NCI-H82 (cell line): ENCODE data around the gene AGPAT2.

Source experiments
- DNase-seq: peaks from one replicate; lab custom pipeline; 2025; lab: John Stamatoyannopoulos, UW

Gene AGPAT2

DNA sequence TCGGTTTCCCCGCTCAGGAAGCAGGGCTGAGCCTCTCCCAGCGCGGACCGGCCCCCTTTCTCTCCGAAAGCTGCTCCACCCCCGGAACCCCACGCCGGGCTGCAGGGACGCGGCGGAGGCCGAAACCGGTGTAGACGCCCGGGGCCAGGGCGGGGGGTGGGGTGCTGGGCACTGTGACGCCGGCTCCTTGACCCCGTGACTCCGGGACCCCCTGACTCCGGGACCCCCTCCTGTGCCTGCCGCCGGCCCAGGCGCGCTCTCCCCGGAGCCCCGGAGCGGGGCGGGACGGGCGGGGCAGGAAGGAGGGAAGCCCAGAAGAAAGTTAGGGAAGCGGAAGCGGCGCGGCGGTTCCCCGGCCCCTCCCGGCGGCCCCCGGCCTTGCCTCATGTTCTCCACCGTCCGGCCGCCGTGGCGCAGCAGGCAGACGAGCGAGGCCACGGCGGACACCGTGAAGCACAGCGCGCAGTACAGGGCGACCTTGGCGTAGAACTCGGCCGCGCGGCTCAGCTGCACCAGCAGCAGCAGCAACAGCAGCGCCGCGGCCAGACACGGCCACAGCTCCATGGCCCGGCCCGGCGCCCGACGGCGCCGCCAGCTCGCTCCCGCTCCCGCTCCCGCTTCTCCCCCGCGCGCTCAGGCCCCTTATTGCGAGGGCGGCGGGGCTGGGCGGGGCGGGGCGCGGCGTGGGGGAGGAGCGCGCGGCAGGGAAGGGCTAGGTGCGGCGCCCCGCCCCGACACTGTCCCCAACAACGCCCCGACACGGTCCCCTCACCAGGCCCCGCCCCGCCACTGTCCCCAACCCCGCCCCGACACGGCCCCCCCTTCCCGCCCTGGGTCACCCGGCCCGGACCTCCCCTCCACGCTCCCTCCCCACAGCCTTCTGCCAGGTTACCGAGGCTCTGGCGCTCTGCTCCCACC lies at the start of gene AGPAT2:
Gene AGPAT2, minus strand, starts transcription at position 664 of the 918 bp plus-strand sequence. Its CDS starts 100 bp downstream, at position 564.
- peak; percentile 83 for DNase-seq

DNA sequence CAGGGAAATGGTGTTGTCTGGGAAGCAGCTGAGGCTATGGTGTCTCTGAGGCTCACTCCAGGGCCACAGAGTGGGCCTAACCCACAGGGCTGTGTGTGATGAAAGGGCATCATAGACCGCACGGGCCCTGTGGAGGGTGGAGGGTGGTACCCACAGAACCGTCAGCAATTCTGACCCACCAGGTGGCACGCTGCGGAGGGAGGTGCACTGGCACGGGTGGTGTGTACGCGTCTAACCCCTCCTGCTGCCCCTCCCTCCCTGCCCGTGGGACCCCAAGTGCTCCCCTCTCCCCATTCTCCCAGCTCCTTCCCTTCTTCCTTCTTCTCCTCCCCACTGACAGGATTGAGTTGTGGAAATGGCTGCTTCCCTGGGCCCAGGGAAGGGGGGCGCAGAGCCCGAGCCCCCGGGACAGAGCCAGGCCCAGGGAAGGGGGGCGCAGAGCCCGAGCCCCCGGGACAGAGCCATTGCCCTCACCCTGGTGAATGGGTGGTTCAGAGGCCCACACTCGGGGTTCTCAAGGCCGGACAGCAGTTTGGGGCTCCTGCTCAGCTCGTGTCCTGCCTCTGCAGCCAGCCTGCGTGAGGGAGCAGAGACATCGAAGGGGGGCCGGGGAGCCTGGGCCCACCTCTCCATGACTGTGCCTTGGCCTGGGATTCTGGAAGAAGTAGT lies 48.7 kb upstream of the AGPAT2 start:
- DNase-seq: no peak

DNA sequence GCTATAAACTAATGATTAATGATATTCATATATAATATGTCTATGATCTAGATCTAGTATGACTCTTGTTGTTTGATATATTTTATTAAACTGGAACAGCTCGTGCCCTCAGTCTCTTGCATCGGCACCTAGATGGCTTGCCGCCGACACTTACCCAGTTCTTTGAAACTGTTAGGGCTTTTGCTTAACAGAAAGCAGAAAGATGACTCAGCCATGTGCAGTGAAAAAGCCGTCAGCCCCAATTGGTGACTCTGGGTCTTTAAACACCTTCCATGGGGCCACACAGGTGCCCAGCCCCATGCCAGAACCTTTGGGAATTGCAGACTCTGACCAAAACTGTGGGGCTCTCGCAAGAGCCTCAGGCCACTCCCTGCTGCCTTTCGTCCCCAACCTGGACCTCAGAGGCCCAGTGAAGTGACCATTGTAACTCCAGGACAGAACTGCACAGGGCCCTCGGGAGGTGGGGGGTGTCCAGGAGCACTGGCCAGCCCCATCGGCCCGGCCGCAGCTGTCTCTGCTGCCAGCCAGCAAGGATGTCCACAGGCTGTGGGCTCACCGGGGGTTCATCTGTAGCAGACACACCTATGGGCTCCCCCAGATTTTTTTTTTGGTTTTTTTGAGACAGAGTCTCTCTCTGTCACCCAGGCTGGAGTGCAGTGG lies 47.7 kb upstream of the AGPAT2 start:
- no peak for DNase-seq

DNA sequence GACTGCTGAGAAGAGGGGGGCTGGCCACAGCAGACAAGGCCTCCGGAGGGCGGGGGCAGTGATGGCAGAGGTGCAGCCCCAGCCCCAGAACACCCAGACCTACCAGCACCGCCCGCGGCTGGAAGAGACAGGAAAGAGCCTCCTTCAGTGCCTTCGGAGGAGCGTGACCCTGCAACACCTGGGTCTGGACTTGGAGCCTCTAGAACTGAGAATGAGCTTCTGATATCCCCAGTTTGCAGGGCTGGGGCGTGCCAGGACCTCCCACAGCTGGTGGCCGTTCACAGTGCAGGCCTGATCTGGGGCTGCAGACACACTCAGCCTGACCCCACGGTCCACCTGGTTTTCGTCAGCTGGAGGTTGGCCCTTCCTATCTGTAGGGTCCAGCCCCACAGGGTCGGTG lies 46.4 kb upstream of the AGPAT2 start:
- DNase-seq: no peak

DNA sequence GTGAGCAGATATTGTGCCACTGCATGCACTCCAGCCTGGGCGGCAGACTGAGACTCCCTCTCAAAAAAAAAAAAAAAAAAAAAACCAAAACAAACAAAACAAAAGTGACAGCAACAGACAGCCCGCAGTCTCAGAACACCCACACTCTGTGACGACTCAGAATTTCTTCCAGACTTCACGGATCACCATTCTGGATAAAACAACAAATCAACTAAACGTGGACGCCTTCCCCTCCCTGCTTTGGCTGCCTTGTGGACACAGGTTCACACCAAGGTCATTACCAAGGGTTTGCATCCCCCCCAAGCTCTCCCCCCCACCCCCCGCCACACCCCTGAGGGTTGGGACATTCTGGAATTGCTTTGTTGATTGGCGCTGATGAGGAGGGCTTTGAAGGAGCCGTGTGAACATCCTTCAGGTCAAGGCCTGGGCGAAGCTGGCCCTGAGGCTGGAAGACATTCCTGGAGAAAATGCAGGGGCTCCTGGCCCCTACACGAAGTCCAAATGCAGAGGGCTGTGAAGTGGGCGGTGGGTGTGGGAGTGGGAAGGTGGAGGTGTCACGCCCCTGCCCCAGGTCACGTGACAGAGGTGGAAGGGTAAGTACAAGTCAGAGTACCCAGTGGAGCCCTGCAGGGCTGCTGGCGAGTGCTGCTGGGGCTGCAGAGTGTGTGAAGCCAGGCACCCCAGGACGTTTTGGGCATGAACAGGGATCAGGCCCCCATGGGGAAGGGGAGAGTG lies 45.4 kb upstream of the AGPAT2 start:
- DNase-seq: no peak

DNA sequence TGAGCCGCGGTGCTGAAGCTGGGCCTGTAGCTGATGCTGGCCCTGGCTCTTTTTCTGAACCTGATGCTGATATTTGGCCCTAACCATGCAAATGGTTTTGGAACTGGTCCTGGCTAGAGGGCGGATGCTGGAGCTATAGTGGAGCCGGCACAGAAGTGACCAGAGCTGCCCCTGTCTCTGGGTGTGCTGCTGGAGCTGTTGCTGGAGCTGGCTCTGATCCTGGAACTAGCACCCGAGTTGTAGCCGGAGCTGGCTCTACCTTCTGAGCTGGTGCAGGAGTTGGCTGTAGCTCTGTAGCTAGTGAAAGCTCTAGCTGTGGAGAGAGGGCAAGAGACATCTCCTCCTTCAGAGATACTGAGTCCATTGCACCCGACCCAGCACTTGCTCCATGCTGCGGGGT lies 42.7 kb upstream of the AGPAT2 start:
- no peak for DNase-seq

DNA sequence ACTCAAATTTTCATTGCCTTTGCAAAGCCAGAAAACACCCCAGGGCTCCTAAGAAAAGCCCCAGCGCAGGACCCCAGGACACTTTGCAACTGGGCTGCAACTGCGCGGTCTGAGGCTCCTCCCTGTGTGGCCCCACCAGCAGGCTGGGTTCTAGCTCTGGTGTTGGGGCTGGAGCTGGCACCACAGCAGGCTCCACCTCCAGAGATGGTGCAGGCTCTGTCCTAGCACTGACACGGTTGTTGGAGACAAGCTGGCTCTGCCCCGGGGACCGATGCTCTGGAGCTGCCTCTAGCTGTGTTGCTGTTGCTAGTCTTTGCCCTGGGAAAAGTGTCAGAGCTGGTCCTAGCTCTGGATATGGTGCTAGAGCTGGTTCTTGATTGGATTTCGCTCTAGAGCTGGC lies 41.9 kb upstream of the AGPAT2 start:
- DNase-seq: no peak

DNA sequence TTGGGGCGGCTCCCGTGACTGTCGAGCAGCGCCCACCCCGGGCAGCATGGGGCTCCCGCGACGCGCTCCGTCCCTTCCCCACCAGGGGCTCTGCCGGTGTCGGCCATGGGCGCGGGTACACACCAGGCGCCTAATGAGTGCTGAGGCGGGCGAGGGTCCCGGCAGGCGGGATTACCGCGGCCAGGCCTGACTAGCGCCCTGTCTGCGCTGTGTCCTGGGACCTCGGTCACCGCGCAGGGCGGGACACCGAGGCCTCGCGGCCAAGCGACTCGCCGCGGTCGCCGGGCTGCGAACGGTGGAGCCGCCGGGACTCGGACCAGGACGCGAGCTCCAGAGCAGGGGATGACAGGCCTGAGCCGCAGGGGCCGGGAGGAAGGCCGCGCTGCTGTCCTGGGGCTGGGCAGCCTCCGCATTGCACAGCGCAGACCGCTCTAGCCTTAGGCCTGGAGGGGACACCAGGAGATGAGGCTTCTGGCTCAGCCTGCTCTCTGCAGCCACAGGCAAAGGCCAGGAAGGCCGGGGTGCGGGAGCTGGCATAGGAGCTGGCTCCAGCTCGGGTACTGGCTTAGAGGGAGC lies 41.4 kb upstream of the AGPAT2 start:
- peak; percentile 34 for DNase-seq

DNA sequence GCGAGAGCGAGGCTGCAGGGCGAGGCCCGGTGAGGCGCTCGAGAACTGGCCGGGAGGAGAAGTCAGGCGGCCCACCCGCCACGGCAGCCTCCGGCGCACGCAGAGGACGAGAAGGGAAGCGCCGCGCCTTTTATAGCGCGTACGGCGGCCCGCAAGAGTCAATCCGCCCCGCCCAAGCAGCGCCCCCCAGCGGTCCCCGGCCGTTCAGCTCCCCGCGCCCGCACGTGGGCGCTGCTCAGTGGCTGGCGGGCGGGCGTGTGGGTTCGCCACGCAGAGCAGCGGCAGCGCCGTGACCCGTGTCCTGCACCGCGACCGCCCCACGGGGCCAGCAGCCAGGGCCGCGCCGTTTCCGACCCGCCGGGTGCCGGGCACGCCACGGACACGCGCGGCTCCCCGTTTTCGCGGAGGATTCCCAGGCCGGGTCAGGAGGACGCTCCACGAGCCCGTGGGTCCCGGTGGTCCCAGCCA lies 40.9 kb upstream of the AGPAT2 start:
- DNase-seq: peak; percentile 90

DNA sequence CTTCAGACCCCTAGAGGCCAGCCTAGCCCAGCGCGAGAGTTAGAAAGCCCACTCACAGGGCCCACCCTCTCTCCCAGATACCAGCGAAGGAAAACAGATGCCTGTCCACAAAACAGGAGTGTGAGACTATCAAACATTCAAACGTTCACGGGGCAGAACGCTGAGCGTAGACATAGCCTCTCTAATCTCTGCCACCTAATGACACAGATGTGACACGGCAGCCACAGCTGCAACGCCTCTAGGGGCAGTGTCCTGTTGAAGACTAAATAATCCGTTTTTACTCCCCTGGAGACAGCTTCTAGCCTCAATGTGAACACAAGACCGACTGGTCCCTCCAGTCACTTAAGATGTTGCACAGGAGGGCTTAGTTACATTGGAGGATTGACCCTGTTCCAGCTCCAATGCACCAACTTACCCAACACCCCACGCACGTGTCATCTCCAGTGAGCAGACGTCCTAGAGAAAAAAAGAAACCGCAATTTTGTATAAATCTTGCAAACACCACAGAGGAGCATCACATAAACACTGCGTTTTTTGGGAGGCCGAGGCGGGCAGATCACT lies 39.5 kb upstream of the AGPAT2 start:
- DNase-seq: peak; percentile 73

DNA sequence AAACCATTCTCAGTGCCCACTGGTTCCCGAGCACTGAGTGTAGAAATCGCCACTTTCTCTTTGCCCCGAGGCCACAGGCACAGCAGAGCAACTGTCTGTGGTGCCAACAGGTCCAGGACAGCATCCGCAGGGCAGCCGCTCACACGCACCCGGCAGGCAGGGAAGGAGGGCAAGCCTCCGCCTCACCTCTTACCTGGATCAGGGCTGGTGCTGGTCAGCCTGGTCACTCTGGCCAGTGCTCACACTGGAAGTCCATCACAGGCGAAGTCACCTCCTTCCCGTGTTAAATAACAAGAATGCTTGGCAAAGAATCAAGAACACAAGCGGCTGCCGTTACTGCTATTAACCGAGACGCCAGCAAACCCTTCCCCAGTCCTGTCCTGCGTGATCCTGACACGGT lies 38.9 kb upstream of the AGPAT2 start:
- no peak for DNase-seq

DNA sequence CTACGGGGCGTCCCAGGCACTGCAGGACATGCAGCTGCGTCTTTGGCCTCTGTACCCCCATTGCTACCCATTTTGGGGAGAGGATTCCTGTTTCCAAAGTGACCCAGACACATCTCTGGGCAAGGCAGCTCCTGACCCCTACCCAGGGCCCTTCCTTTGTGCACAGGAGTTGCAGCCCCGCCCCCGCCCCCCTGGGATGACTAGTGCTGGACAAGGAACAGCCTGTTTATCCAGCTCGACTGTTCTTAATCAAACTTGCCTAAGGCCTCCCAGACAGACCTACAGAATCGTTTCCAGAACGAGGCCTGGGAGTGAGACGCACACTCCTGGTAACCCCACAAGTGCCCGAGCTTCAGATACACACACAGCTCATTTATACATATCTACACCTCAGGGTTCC lies 38.4 kb upstream of the AGPAT2 start:
- DNase-seq: no peak

DNA sequence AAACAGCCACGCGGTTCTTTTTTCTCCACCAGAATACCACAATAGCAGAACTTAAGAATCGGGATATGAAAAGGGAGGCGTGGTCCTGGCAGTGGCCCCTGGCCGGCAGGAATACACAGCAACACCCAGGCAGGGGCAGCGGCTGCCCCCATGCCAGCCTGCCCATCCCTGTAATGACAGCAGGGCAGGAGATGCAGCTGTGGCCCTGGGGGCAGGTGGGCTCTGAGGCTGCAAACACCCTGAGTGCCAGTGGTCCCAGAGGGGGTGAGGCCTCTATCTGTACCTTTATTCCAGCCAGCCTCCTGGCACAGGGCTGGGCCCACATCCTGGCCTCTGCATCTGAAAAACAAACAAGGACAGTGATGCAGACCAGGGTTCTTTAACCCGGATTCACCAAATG lies 37.5 kb upstream of the AGPAT2 start:
- DNase-seq: no peak

DNA sequence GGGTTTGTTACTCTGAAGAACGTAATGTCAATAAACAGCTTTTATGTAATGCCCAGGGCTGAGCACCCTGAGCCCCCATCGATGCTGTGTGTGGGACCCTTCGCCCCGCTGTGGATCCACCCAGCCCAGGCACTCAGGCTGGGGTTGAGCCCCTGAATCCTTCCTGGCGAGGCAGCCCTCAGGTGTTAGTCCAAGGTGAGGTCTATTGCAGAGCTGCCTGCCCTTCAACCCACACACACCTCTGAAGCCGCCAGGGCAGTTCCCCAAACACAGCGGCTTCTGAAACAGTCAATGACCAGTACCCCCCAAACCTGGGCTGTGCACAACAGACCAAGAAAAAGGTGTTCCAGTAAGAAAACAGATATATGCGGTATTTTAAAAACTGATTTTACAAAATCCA lies 36.7 kb upstream of the AGPAT2 start:
- DNase-seq: no peak

DNA sequence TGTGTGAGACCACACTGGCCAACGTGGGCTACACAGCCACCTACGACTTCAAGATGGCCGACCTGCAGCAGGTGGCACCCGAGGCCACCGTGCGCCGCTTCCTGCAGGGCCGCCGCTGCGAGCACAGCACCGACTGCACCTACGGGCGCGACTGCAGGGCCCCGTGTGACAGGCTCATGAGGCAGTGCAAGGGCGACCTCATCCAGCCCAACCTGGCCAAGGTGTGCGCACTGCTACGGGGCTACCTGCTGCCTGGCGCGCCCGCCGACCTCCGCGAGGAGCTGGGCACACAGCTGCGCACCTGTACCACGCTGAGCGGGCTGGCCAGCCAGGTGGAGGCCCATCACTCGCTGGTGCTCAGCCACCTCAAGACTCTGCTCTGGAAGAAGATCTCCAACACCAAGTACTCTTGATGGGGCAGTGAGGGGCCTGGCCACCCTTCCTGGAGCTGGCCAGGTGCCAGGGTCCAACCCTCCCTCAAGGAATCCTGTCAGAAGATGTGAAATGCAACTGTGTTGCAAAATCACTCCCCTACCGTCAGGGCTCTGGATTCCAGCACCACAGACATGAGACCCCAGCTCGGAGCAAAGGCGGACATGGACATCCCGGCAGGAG lies 36.2 kb upstream of the AGPAT2 start:
- DNase-seq: peak; percentile 40

DNA sequence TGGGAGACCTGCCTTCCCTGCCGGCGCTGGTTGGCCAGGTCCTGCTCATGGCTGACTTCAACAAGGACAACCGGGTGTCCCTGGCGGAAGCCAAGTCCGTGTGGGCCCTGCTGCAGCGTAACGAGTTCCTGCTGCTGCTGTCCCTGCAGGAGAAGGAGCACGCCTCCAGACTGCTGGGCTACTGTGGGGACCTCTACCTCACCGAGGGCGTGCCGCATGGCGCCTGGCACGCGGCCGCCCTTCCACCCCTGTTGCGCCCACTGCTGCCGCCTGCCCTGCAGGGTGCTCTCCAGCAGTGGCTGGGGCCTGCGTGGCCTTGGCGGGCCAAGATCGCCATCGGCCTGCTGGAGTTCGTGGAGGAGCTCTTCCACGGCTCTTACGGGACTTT lies 35.7 kb upstream of the AGPAT2 start:
- DNase-seq: peak; percentile 59

DNA sequence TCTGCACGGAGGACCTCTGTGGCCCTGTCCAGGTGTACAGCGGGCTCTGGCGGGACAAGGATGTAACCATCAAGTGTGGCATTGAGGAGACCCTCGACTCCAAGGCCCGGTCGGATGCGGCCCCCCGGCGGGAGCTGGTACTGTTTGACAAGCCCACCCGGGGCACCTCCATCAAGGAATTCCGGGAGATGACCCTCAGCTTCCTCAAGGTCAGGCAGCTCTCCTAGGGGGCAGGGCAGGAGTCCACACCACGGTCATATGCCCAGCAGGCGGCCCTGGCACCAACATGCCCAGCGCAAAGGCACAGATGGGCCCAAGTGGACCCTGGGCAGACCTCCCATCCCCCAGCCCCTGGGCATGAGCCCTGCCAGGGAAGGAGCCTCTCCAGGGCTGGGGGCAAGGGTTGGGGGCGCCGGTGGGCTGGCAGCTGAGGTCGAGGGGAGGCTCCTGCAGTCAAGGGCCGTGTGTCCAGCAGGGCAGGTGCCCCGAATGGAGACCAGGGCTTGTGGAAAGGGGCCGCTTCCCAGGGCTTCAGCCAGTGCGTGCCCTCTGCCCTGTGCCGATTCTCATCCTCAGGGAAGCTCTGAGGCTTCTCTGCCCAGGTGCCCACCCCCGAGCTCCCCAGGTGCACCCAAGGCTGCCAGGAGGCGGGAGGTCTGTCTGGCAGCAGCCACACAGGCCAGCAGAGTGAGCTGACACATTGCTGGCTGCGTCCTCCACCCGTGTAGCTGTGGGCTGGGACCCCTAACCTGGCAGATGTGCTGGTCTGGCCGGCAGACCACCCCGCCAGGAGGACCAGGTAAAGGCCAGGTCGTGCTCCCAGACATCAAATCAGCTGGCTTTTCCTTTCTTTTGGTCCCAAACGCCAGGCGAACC lies 35.1 kb upstream of the AGPAT2 start:
- peak; percentile 49 for DNase-seq

DNA sequence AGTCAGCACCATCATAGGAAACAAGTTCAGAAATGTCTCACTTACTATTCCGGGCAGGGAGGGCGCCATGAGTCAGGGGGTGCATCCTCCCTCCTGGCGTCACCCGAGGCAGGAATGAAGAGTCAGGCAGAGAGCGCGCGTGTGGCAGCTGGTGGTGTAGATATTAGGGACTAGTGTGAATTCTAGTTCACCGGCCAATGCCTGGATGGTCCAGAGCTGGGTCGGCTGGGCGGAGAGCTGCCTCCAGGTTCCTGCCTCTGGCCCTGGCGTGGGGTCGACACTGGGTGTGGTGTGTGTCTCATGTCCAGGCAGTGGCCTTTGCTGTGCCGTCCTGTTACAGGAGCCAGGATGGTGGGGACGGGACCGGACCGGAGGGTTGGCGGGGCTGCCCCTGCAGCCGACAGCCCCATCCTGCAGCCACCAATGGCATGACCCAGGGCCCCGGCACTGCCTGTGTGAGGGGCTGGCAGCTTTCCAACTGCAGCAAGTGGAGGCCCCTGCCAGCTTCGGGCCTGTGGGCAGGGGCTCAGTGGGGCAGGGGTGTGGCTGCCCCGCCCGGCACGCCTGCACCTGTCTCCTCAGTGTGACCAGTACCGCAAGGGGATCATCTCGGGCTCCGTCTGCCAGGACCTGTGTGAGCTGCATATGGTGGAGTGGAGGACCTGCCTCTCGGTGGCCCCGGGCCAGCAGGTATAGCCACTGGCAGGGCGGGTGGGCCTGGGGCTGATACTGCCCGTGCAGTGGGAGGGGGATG lies 34.3 kb upstream of the AGPAT2 start:
- peak; percentile 43 for DNase-seq

DNA sequence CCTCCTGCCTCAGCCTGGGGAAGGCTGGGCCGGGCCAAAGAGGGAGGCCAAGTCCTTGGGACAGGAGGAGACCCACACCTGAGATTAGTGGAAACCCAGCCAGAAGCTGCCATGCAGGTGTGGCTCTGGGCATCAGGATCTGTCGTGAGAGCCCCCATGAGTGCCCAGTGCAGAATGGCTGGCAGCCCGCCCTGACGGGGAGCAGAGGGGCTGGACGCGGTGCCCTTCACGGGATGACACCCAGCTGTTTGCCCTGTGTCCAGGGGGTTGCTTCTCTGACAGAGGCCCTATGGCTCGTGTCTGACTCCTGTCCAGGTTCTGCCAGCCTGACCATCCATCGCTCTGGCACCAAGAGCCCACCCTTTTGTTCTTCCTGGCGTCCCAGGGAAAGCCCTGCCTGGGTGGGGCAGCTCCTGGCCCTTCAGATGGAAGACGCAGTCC lies 33.7 kb upstream of the AGPAT2 start:
- no peak for DNase-seq
